Smooth muscle cell (in vitro differentiated cells): ENCODE measurements around the gene LBX2. TPM values are rescaled to one million over a fixed set of nuclear protein-coding genes. Genes with fewer than 3 reads are reported as not detected.

Experiments used
- DNase-seq: peaks from one replicate; lab custom pipeline; 2025; ENCODE audit not compliant: unreplicated experiment; lab: John Stamatoyannopoulos, UW
- H2AFZ ChIP-seq: fragments of 200-600 bp; sonication (generic); 2 replicates; pipeline ENCODE4 v1.6.0; 2016; ENCODE audit warnings: antibody characterized with exemption, low read depth, mild to moderate bottlenecking
- H3F3A ChIP-seq: fragments of 200-600 bp; sonication (generic); 2 replicates; pipeline ENCODE4 v1.6.0; 2017; ENCODE audit warnings: antibody characterized with exemption, low read depth
- H3K27ac ChIP-seq: fragments of 200-600 bp; sonication (generic); 2 replicates; pipeline ENCODE4 v1.5.1; 2016; ENCODE audit warnings: low read depth, mild to moderate bottlenecking
- H3K27me3 ChIP-seq: fragments of 200-600 bp; sonication (generic); 2 replicates; pipeline ENCODE4 v1.6.1; 2016; ENCODE audit warnings: low read depth, mild to moderate bottlenecking
- H3K36me3 ChIP-seq: fragments of 200-600 bp; sonication (generic); 2 replicates; pipeline ENCODE4 v1.5.1; 2016; ENCODE audit warnings: low read depth
- H3K4me1 ChIP-seq: fragments of 200-600 bp; sonication (generic); 2 replicates; pipeline ENCODE4 v1.5.1; 2016; ENCODE audit warnings: low read depth
- H3K4me2 ChIP-seq: fragments of 200-600 bp; sonication (generic); 2 replicates; pipeline ENCODE4 v1.6.0; 2016; ENCODE audit warnings: mild to moderate bottlenecking
- H3K4me3 ChIP-seq: fragments of 200-600 bp; sonication (generic); 2 replicates; pipeline ENCODE4 v1.5.1; 2016; ENCODE audit warnings: mild to moderate bottlenecking
- H3K79me2 ChIP-seq: fragments of 200-600 bp; sonication (generic); 2 replicates; pipeline ENCODE4 v1.6.0; 2016; ENCODE audit warnings: low read depth, mild to moderate bottlenecking
- H3K9ac ChIP-seq: fragments of 200-600 bp; sonication (generic); 2 replicates; pipeline ENCODE4 v1.6.0; 2016; ENCODE audit warnings: low read depth
- H3K9me3 ChIP-seq: fragments of 200-600 bp; sonication (generic); replicated peaks from 2 replicates; pipeline ENCODE4 v1.5.1; 2016; ENCODE audit warnings: low read depth
- H4K20me1 ChIP-seq: fragments of 200-600 bp; sonication (generic); 2 replicates; pipeline ENCODE4 v1.6.0; 2016; ENCODE audit warnings: low read depth
- CTCF ChIP-seq: fragments of 200-600 bp; sonication (generic); IDR thresholded peaks from 2 replicates; pipeline ENCODE4 v1.5.1; 2017; ENCODE audit warnings: borderline replicate concordance, mild to moderate bottlenecking, antibody characterized with exemption; ENCODE audit not compliant: insufficient read depth, poor library complexity, severe bottlenecking
- WGBS: methylation state at CpG from one replicate; pipeline ENCODE4 v1.1.7; 2016; ENCODE audit warnings: low lambda C conversion rate; 5-methylcytosine and 5-hydroxymethylcytosine counted together
- polyA plus RNA-seq: library from polyadenylated mRNA; unstranded; fragments of >200 nt; fragmentation: Nextera tagmentation; extraction: Ambion mirVana; gene quantifications from 2 replicates; pipeline ENCODE4 v1.2.1, GENCODE V29; 2016
- total RNA-seq: library from RNA; depleted of rRNA; stranded (reverse); fragments of >200 nt; gene quantifications from 2 replicates; pipeline ENCODE4 v1.2.3, GENCODE V29; 2014

The LBX2 gene
- total and polyA plus RNA-seq, 2 experiments from 2014 or later: 1.5 to 2.4 TPM

DNA sequence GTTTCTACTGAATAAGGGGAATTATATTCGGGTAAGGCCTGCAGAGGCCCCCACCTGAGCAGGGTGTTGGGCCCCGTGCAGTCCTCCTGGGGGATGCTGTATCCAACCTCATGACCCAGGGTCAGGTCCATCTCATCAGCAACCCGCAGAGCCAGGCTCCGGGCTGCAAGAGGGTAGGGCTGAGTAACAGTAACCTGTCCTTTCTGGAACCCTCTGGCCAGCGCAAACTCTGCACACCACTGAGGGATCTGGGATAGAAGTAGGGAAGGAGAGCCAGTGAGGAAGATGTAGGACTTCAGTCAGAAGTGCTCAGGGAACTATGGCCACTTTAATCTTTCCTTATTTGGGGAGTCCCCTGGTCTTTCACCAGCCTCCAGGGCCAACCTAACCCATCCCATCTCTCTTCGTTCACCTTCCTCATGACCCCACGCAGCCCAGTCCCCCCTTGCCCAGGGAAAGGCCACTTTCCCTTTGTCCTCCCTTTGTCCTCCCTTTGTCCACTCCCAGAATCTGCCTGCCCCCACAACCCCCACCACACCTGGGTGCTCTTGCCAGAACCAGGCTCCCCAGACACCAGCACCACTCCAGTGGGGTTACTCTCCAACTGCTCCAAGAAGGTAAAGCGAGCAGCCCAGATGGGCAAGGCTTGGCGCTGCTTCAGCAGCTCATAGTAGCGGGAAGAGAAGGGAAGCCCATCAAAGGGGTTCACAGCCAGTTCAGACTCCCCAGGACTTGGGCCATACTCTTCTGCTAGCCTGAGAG is 25.7 kb upstream of the LBX2 start:
- Histone ChIP-seq H3K9ac (no peak overlapping the region), H3F3A (no peaks in the 10 kb centered on the region), H3K9me3 (no peaks in the 10 kb centered on the region), H3K4me1 (peaks cover 7% of the 10 kb centered on the region), H3K27me3 (peaks cover 23% of the 10 kb centered on the region), H3K4me3 (no peak overlapping the region), H4K20me1 (peaks cover 11% of the 10 kb centered on the region), H3K79me2 (peaks cover 21% of the 10 kb centered on the region), H3K27ac (no peak overlapping the region), H3K36me3 (no peaks in the 10 kb centered on the region), H2AFZ (no peak overlapping the region), H3K4me2 (no peak overlapping the region)
- 97% methylated on average over 10 of the region's 10 CpGs for WGBS
- TF ChIP-seq CTCF: no peak
- DNase-seq: no peak

GRCh38 chr2:74524005-74524404 is 24.6 kb upstream of the LBX2 start:
- H4K20me1 ChIP-seq: peaks cover 11% of the 10 kb centered on the region
- H3K36me3 ChIP-seq: no peaks in the 10 kb centered on the region
- H3K4me1 ChIP-seq: peaks cover 7% of the 10 kb centered on the region
- no peak overlapping the region for H2AFZ ChIP-seq
- no peaks in the 10 kb centered on the region for H3K9me3 ChIP-seq
- H3F3A ChIP-seq: no peaks in the 10 kb centered on the region
- no peak overlapping the region for H3K4me2 ChIP-seq
- no peak overlapping the region for H3K9ac ChIP-seq
- DNase-seq: no peak
- no peak overlapping the region for H3K4me3 ChIP-seq
- peaks cover 34% of the 10 kb centered on the region for H3K27me3 ChIP-seq
- WGBS: 91% methylated on average over 9 of the region's 9 CpGs
- no peak overlapping the region for H3K27ac ChIP-seq
- H3K79me2 ChIP-seq: peaks cover 12% of the 10 kb centered on the region
- no peak for TF ChIP-seq CTCF

GRCh38 chr2:74522516-74522915 is 23.1 kb upstream of the LBX2 start:
- H2AFZ ChIP-seq: no peak overlapping the region
- DNase-seq: no peak
- H3K4me2 ChIP-seq: no peak overlapping the region
- H3K9ac ChIP-seq: no peak overlapping the region
- WGBS: 89% methylated on average over 3 of the region's 3 CpGs
- H3K9me3 ChIP-seq: no peaks in the 10 kb centered on the region
- no peaks in the 10 kb centered on the region for H3K36me3 ChIP-seq
- no peak for TF ChIP-seq CTCF
- H4K20me1 ChIP-seq: peaks cover 3% of the 10 kb centered on the region
- no peaks in the 10 kb centered on the region for H3K79me2 ChIP-seq
- H3K27ac ChIP-seq: no peak overlapping the region
- no peaks in the 10 kb centered on the region for H3K4me1 ChIP-seq
- no peaks in the 10 kb centered on the region for H3F3A ChIP-seq
- no peak overlapping the region for H3K4me3 ChIP-seq
- H3K27me3 ChIP-seq: peaks cover 49% of the 10 kb centered on the region

DNA sequence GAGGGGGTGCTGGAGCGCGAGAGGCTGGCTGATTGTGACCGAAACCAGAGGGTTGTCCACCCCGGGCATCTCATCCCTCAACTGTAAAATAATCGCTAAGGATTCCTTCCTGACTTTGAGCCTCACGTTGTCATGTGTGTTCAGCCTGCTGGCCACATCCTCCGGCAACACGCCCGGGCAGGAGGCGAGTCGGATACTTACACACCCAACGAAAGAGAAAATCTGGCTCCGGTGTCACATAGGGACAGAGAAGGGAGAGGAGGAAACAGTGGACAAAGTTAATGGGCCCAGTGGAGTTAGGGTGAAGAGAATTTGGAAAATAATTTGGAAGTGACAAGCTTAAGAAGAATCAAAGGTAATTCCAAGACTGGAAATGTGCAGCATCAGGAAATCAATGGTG is 17.2 kb upstream of the LBX2 start:
- no peaks in the 10 kb centered on the region for H4K20me1 ChIP-seq
- H2AFZ ChIP-seq: no peak overlapping the region
- no peaks in the 10 kb centered on the region for H3F3A ChIP-seq
- 83% methylated on average over 13 of the region's 13 CpGs for WGBS
- peak overlapping the region; percentile 84 for H3K4me2 ChIP-seq
- no peak overlapping the region for H3K4me3 ChIP-seq
- H3K36me3 ChIP-seq: no peaks in the 10 kb centered on the region
- H3K9me3 ChIP-seq: no peaks in the 10 kb centered on the region
- peaks cover 17% of the 10 kb centered on the region for H3K4me1 ChIP-seq
- peaks cover 100% of the 10 kb centered on the region for H3K27me3 ChIP-seq
- no peak for TF ChIP-seq CTCF
- no peak overlapping the region for H3K9ac ChIP-seq
- no peak for DNase-seq
- H3K79me2 ChIP-seq: no peaks in the 10 kb centered on the region
- H3K27ac ChIP-seq: no peak overlapping the region
